Measurements from ENCODE around the gene GAS2.
A peak's percentile ranks its signal among the peaks of the same experiment; 100 is the strongest.

The GAS2 gene

GRCh38 chr11:22730319-22730718 is 63.9 kb downstream of the GAS2 start:
- DNase-seq, result no peak

- DNase-seq, result no peak
Measured at GRCh38 chr11:22732588-22732987, 66.2 kb downstream of the GAS2 start.

GRCh38 chr11:22733475-22734248 is 67.3 kb downstream of the GAS2 start:
- no peak for DNase-seq

- DNase-seq, result no peak
Measured at GRCh38 chr11:22734628-22735345, 68.4 kb downstream of the GAS2 start.

GRCh38 chr11:22742157-22742613 is 75.8 kb downstream of the GAS2 start:
- DNase-seq, result no peak

GRCh38 chr11:22749536-22749935 is 83.1 kb downstream of the GAS2 start:
- peak; percentile 90 for DNase-seq

GRCh38 chr11:22752908-22753310 is 86.5 kb downstream of the GAS2 start:
- DNase-seq, result peak; percentile 90

- no peak for DNase-seq
Measured at GRCh38 chr11:22753416-22753815, 87.0 kb downstream of the GAS2 start.

GRCh38 chr11:22761066-22761465 is 94.7 kb downstream of the GAS2 start:
- DNase-seq, result no peak

- peak; percentile 13 for DNase-seq
Measured at GRCh38 chr11:22763166-22763565, 96.8 kb downstream of the GAS2 start.

- DNase-seq, result no peak
Measured at GRCh38 chr11:22764735-22765134, 98.3 kb downstream of the GAS2 start.

GRCh38 chr11:22768281-22768680 is 101.9 kb downstream of the GAS2 start:
- DNase-seq, result no peak

- DNase-seq, result no peak
Measured at GRCh38 chr11:22769081-22769480, 102.7 kb downstream of the GAS2 start.

GRCh38 chr11:22774716-22775115 is 108.3 kb downstream of the GAS2 start:
- DNase-seq, result no peak

- DNase-seq, result no peak
Measured at GRCh38 chr11:22775248-22775647, 108.8 kb downstream of the GAS2 start.

- DNase-seq, result peak; percentile 29
Measured at GRCh38 chr11:22778642-22779041, 112.2 kb downstream of the GAS2 start.

- no peak for DNase-seq
Measured at GRCh38 chr11:22779850-22780249, 113.4 kb downstream of the GAS2 start.

GRCh38 chr11:22780952-22781593 is 114.7 kb downstream of the GAS2 start:
- peak; percentile 21 for DNase-seq

GRCh38 chr11:22785251-22785650 is 118.8 kb downstream of the GAS2 start:
- no peak for DNase-seq

GRCh38 chr11:22786475-22786874 is 120.1 kb downstream of the GAS2 start:
- no peak for DNase-seq

- no peak for DNase-seq
Measured at GRCh38 chr11:22787055-22787454, 120.6 kb downstream of the GAS2 start.

GRCh38 chr11:22787551-22788162 is 121.2 kb downstream of the GAS2 start:
- peak; percentile 50 for DNase-seq

- DNase-seq, result no peak
Measured at GRCh38 chr11:22792497-22792896, 126.1 kb downstream of the GAS2 start.

Data from DMS79 (cell line).